H1 (cell line): ENCODE data around the gene ZAP70. TPM values are rescaled to one million over a fixed set of nuclear protein-coding genes. Genes with fewer than 3 reads are reported as not detected.

Experiments
- CTCF ChIA-PET: fragments of 300-600 bp; sonication (Branson Sonifier 250); formaldehyde crosslinking; loops from one replicate; lab custom pipeline; 2021; ENCODE audit not compliant: partially characterized antibody; lab: Charles Lee
- POLR2A ChIA-PET: fragments of 300-600 bp; sonication (Branson Sonifier 250); formaldehyde crosslinking; loops from one replicate; lab custom pipeline; 2021; ENCODE audit warnings: inconsistent platforms; ENCODE audit not compliant: partially characterized antibody; lab: Charles Lee
- DNase-seq, 2 experiments: peaks; one replicate each; pipeline versions ENCODE4 v3.0.0 to v3.0.0-alpha.2; 2010 to 2022; ENCODE audit warnings: low spot score in 2 of 2, low read depth in 1 of 2, mixed read lengths in 1 of 2
- FAIRE-seq: peaks from 2 replicates; lab custom pipeline; 2011; peaks lifted over from hg19 to GRCh38; lab: Jason Lieb, UNC
- H2AFZ ChIP-seq: 2 replicates; pipeline ENCODE4 v1.8.1; 2012; ENCODE audit warnings: low read length, inconsistent platforms
- H2AK5ac ChIP-seq: 2 replicates; pipeline ENCODE4 v1.6.1; 2013; ENCODE audit warnings: low read depth, low read length
- H2BK120ac ChIP-seq: replicated peaks from 2 replicates; pipeline ENCODE3; 2013; ENCODE audit warnings: low read depth, low read length, inconsistent platforms
- H2BK12ac ChIP-seq: 2 replicates; pipeline ENCODE4 v1.6.1; 2013; ENCODE audit warnings: low read depth, low read length
- H2BK15ac ChIP-seq: 2 replicates; pipeline ENCODE4 v1.6.1; 2013; ENCODE audit warnings: low read length
- H2BK20ac ChIP-seq: 2 replicates; pipeline ENCODE4 v1.6.1; 2013; ENCODE audit warnings: low read length
- H2BK5ac ChIP-seq: 2 replicates; pipeline ENCODE4 v1.6.1; 2013; ENCODE audit warnings: low read depth, low read length
- H3K14ac ChIP-seq: 2 replicates; pipeline ENCODE4 v1.6.1; 2013; ENCODE audit warnings: inconsistent platforms; ENCODE audit not compliant: insufficient read length
- H3K18ac ChIP-seq: 2 replicates; pipeline ENCODE4 v1.6.1; 2013; ENCODE audit warnings: low read length; ENCODE audit errors: extremely low read depth
- H3K23ac ChIP-seq: 2 replicates; pipeline ENCODE4 v1.6.1; 2013; ENCODE audit warnings: inconsistent platforms; ENCODE audit not compliant: insufficient read length
- H3K23me2 ChIP-seq: 2 replicates; pipeline ENCODE4 v1.6.1; 2013; ENCODE audit warnings: low read depth, low read length
- H3K27ac ChIP-seq: 2 replicates; pipeline ENCODE4 v1.6.1; 2011; ENCODE audit warnings: low read depth, low read length, inconsistent platforms
- H3K27me3 ChIP-seq, 4 experiments: replicated peaks in 1 of 4; 1 replicate in 1 of 4; 2 replicates in 3 of 4; pipeline versions ENCODE4 v1.6.1 to v1.8.1; 2011 to 2013; ENCODE audit warnings: low read length in 3 of 4, mild to moderate bottlenecking in 3 of 4, inconsistent platforms in 2 of 4, mixed read lengths in 2 of 4, moderate library complexity in 1 of 4; ENCODE audit not compliant: control insufficient read depth in 3 of 4, insufficient read depth in 3 of 4; ENCODE audit errors: extremely low read depth in 1 of 4
- H3K36me3 ChIP-seq, 4 experiments: 2 replicates each; pipeline versions ENCODE4 v1.6.1 to v1.8.1; 2011 to 2013; ENCODE audit warnings: mild to moderate bottlenecking in 4 of 4, low read length in 3 of 4, moderate library complexity in 2 of 4, control low read depth in 1 of 4, inconsistent platforms in 1 of 4; ENCODE audit not compliant: insufficient read depth in 4 of 4, control insufficient read depth in 2 of 4
- H3K4ac ChIP-seq: replicated peaks from 2 replicates; pipeline ENCODE3; 2013; ENCODE audit warnings: low read length, low read depth, mixed read lengths, inconsistent platforms; ENCODE audit not compliant: insufficient read length
- H3K4me1 ChIP-seq, 4 experiments: replicated peaks in 1 of 4; 1 replicate in 1 of 4; 2 replicates in 3 of 4; pipeline versions ENCODE4 v1.6.1 to v1.8.1; 2011 to 2013; ENCODE audit warnings: low read length in 3 of 4, inconsistent platforms in 2 of 4, mixed read lengths in 1 of 4; ENCODE audit not compliant: insufficient read depth in 4 of 4, control insufficient read depth in 3 of 4
- H3K4me2 ChIP-seq, 2 experiments: 2 replicates each; pipeline versions ENCODE4 v1.6.1 to v1.8.1; 2011 to 2013; ENCODE audit warnings: low read depth in 2 of 2, low read length in 2 of 2, control low read depth in 1 of 2, inconsistent platforms in 1 of 2, mild to moderate bottlenecking in 1 of 2; ENCODE audit not compliant: insufficient read depth in 1 of 2
- H3K4me3 ChIP-seq, 4 experiments: fragments of 200-600, 300-600 bp in 1 of 4; sonication (generic), shearing (Covaris generic), sonication (Bioruptor Twin) in 1 of 4; 2 replicates each; pipeline versions ENCODE4 v1.5.1 to v1.8.1; 2011 to 2016; ENCODE audit warnings: low read length in 4 of 4, low read depth in 3 of 4, control low read depth in 2 of 4, inconsistent platforms in 2 of 4, mild to moderate bottlenecking in 2 of 4, mixed read lengths in 1 of 4, moderate library complexity in 1 of 4; ENCODE audit not compliant: insufficient read depth in 2 of 4; ENCODE audit errors: extremely low read depth in 1 of 4
- H3K56ac ChIP-seq: replicated peaks from 2 replicates; pipeline ENCODE3; 2013; ENCODE audit warnings: low read depth, mild to moderate bottlenecking, mixed read lengths, low read length, inconsistent platforms; ENCODE audit not compliant: insufficient read length
- H3K79me1 ChIP-seq: 2 replicates; pipeline ENCODE4 v1.6.1; 2013; ENCODE audit warnings: low read depth, low read length, control low read depth
- H3K79me2 ChIP-seq, 2 experiments: 2 replicates each; pipeline versions ENCODE4 v1.6.1 to v1.8.1; 2012 to 2013; ENCODE audit warnings: low read length in 2 of 2, mild to moderate bottlenecking in 2 of 2, inconsistent platforms in 1 of 2; ENCODE audit not compliant: insufficient read depth in 2 of 2, control insufficient read depth in 1 of 2
- H3K9ac ChIP-seq, 4 experiments: replicated peaks in 1 of 4; 1 replicate in 1 of 4; 2 replicates in 3 of 4; pipeline versions ENCODE4 v1.6.1 to v1.8.1; 2011 to 2013; ENCODE audit warnings: low read depth in 3 of 4, low read length in 3 of 4, control low read depth in 2 of 4, mild to moderate bottlenecking in 2 of 4, moderate library complexity in 2 of 4, inconsistent platforms in 1 of 4; ENCODE audit errors: extremely low read depth in 1 of 4
- H3K9me3 ChIP-seq, 2 experiments: 2 replicates each; pipeline versions ENCODE4 v1.6.1 to v1.8.1; 2012 to 2013; ENCODE audit warnings: mild to moderate bottlenecking in 2 of 2, moderate library complexity in 2 of 2, control low read depth in 1 of 2, inconsistent platforms in 1 of 2, low read depth in 1 of 2, low read length in 1 of 2, mixed read lengths in 1 of 2; ENCODE audit not compliant: insufficient read depth in 2 of 2
- H4K20me1 ChIP-seq, 2 experiments: replicated peaks in 1 of 2; 2 replicates each; pipeline versions ENCODE3 to v1.8.1; 2011 to 2013; ENCODE audit warnings: inconsistent platforms in 2 of 2, low read length in 2 of 2, mild to moderate bottlenecking in 1 of 2; ENCODE audit not compliant: insufficient read depth in 2 of 2, control insufficient read depth in 1 of 2
- H4K5ac ChIP-seq: 2 replicates; pipeline ENCODE4 v1.6.1; 2013; ENCODE audit warnings: low read length, low read depth, mixed read lengths, inconsistent platforms; ENCODE audit not compliant: insufficient read length
- H4K8ac ChIP-seq: 2 replicates; pipeline ENCODE4 v1.8.0; 2013; ENCODE audit warnings: mild to moderate bottlenecking, moderate library complexity, low read length, inconsistent platforms; ENCODE audit not compliant: insufficient read depth; ENCODE audit errors: extremely low read depth
- H4K91ac ChIP-seq: replicated peaks from 2 replicates; pipeline ENCODE3; 2013; ENCODE audit warnings: low read length, mixed read lengths, inconsistent platforms; ENCODE audit not compliant: insufficient read length
- SIX5 ChIP-seq: IDR thresholded peaks from 2 replicates; pipeline ENCODE4 v1.6.1; 2011; ENCODE audit warnings: mild to moderate bottlenecking, low read depth, low read length
- WGBS, 2 experiments: shearing (Covaris generic) in 1 of 2; methylation state at CpG; one replicate each; pipeline versions ENCODE4 v1.1.6 to v1.1.7; 2013 to 2015; ENCODE audit warnings: low lambda C conversion rate in 2 of 2, mixed read lengths in 2 of 2, inconsistent platforms in 1 of 2, low coverage in 1 of 2, missing lambda C conversion rate in 1 of 2; ENCODE audit not compliant: insufficient replicate concordance in 2 of 2, insufficient coverage in 1 of 2, insufficient read length in 1 of 2; ENCODE audit errors: extremely low coverage in 1 of 2, missing lambda C conversion rate in 1 of 2; 5-methylcytosine and 5-hydroxymethylcytosine counted together
- polyA plus RNA-seq, 7 experiments: library from polyadenylated mRNA; depleted of rRNA in 3 of 7; stranded (reverse) in 5 of 7; unstranded in 2 of 7; fragments of >200 nt in 5 of 7; fragments of 200-250 nt in 2 of 7; gene quantifications; 1 replicate in 5 of 7; 2 replicates in 1 of 7; 4 replicates in 1 of 7; pipeline versions ENCODE4 v1.2.1 to v1.2.3, GENCODE V29; 2011 to 2013; ENCODE audit warnings: missing spikeins in 2 of 7, mixed read lengths in 2 of 7
- total RNA-seq: library from RNA; stranded (reverse); fragmentation: NEBNext Ultra II Directional; extraction: Animal tissue kit (Norgen Biotek cat#: 25700); gene quantifications from 2 replicates; pipeline ENCODE4 v1.2.1, GENCODE V29; 2021

ZAP70 gene
- total and polyA plus RNA-seq, 2 of the 8 experiments (the other 6 are each of a cell fraction or from before 2014, with no cell fraction given) = 0.15 TPM; not detected in 1

GRCh38 chr2:97695744-97696143, 17.6 kb upstream of the ZAP70 start:
- Histone ChIP-seq H3K9me3 (no peaks in the 10 kb centered on the region), H4K91ac (no peak overlapping the region), H3K23ac (no peak overlapping the region), H2BK12ac (no peak overlapping the region), H3K18ac (no peak overlapping the region), H3K4me2 (no peak overlapping the region), H3K14ac (no peak overlapping the region), H3K79me1 (no peaks in the 10 kb centered on the region), H3K56ac (no peak overlapping the region), H3K4me1 (peaks cover 0 to 10% (median 3%) of the 10 kb centered on the region in 4 experiments; a peak in 5 of 7 replicates), H2BK20ac (no peak overlapping the region), H3K23me2 (no peaks in the 10 kb centered on the region), H3K27me3 (no peaks in the 10 kb centered on the region; a peak in 1 of 7 replicates), H4K20me1 (no peaks in the 10 kb centered on the region), H4K8ac (no peak overlapping the region), H2BK5ac (no peak overlapping the region), H2BK15ac (no peak overlapping the region), H3K27ac (no peak overlapping the region), H2AFZ (no peak overlapping the region), H2AK5ac (no peak overlapping the region), H2BK120ac (no peak overlapping the region), H3K36me3 (no peaks in the 10 kb centered on the region), H3K4ac (no peak overlapping the region), H3K4me3 (no peak overlapping the region), H3K79me2 (no peaks in the 10 kb centered on the region), H3K9ac (no peak overlapping the region), H4K5ac (no peak overlapping the region)
- no peak for TF ChIP-seq SIX5
- DNase-seq = no peak
- no peak for FAIRE-seq
- CTCF ChIA-PET = interaction anchor here (1.3 to 9.0 kb wide), 11 partner anchors 11 to 105 kb away, joined by 4 to 202 read pairs (median 35); partner anchors contain the start of genes ACTR1B, ANKRD36B, C2orf92 and COX5B
- 93% methylated on average over 5 of the region's 5 CpGs; no CpG with 5 or more reads in 1 of the 2 experiments for WGBS, 2 experiments
- POLR2A ChIA-PET = interaction anchor here (4.9 kb wide), 1 partner anchor 105 kb away, joined by 16 read pairs; no protein-coding TSS in a partner anchor
